Stimulated activated effector memory CD8-positive, alpha-beta T cell treated with anti-CD3 and anti-CD28 coated beads, Interleukin-12 subunit alpha, Interleukin-12 subunit beta, amount 100 ng/mL, for 72 hours (primary cell): ENCODE results near the gene CHN1.
A peak's percentile ranks its signal among the peaks of the same experiment; 100 is the strongest.

Source experiments
- ATAC-seq: fragments of 150-1000 bp; cut with Tn5 transposase; 2 replicates; pipeline ENCODE4 v1.10.0; 2021
- DNase-seq, 2 donors: peaks; one replicate each; pipeline ENCODE4 v3.0.0; 2021 to 2022; ENCODE audit warnings: low spot score in 2 of 2
- H3K27ac Mint-ChIP-seq: one replicate; pipeline ENCODE4 v1.8.0; 2022; ENCODE audit warnings: mild to moderate bottlenecking, mixed read lengths
- H3K36me3 Mint-ChIP-seq: one replicate; pipeline ENCODE4 v1.8.0; 2022; ENCODE audit warnings: mild to moderate bottlenecking, mixed read lengths
- H3K4me1 Mint-ChIP-seq: one replicate; pipeline ENCODE4 v1.8.0; 2022; ENCODE audit warnings: mixed read lengths
- H3K4me3 Mint-ChIP-seq: one replicate; pipeline ENCODE4 v1.8.0; 2022; ENCODE audit warnings: mild to moderate bottlenecking, mixed read lengths
- H3K9me3 Mint-ChIP-seq: one replicate; pipeline ENCODE4 v1.8.0; 2022; ENCODE audit warnings: mixed read lengths

CHN1 gene

GRCh38 chr2:175003875-175004729 is 1.1 kb downstream of the CHN1 start:
- Mint-ChIP-seq H3K9me3 (no peaks in the 10 kb centered on the region), H3K4me1 (no peaks in the 10 kb centered on the region), H3K27ac (no peak overlapping the region), H3K36me3 (no peaks in the 10 kb centered on the region), H3K4me3 (peak overlapping the region; percentile 63)
- DNase-seq = no peak
- peak; percentile 2 for ATAC-seq

GRCh38 chr2:175002547-175003274 is 2.5 kb downstream of the CHN1 start:
- Mint-ChIP-seq H3K4me1 (no peaks in the 10 kb centered on the region), H3K9me3 (no peaks in the 10 kb centered on the region), H3K36me3 (no peaks in the 10 kb centered on the region), H3K27ac (no peak overlapping the region), H3K4me3 (no peak overlapping the region)
- ATAC-seq (no peak), DNase-seq (no peak)

- ATAC-seq (no peak), DNase-seq (no peak)
- Mint-ChIP-seq H3K36me3 (no peaks in the 10 kb centered on the region), H3K9me3 (no peaks in the 10 kb centered on the region), H3K4me1 (no peaks in the 10 kb centered on the region), H3K4me3 (no peak overlapping the region), H3K27ac (no peak overlapping the region)
Observed at GRCh38 chr2:175001566-175001965, 3.6 kb downstream of the CHN1 start.

GRCh38 chr2:174997110-174997509 is 8.1 kb downstream of the CHN1 start:
- Mint-ChIP-seq H3K9me3 (no peaks in the 10 kb centered on the region), H3K4me1 (no peaks in the 10 kb centered on the region), H3K4me3 (no peak overlapping the region), H3K27ac (no peak overlapping the region), H3K36me3 (no peaks in the 10 kb centered on the region)
- ATAC-seq (no peak), DNase-seq (no peak)

GRCh38 chr2:174996622-174997021 is 8.6 kb downstream of the CHN1 start:
- H3K9me3 Mint-ChIP-seq = no peaks in the 10 kb centered on the region
- DNase-seq (no peak), ATAC-seq (no peak)
- H3K36me3 Mint-ChIP-seq = no peaks in the 10 kb centered on the region
- no peak overlapping the region for H3K4me3 Mint-ChIP-seq
- H3K4me1 Mint-ChIP-seq = no peaks in the 10 kb centered on the region
- H3K27ac Mint-ChIP-seq = no peak overlapping the region

GRCh38 chr2:174994381-174994780 is 10.8 kb downstream of the CHN1 start:
- Mint-ChIP-seq H3K9me3 (no peaks in the 10 kb centered on the region), H3K4me1 (no peaks in the 10 kb centered on the region), H3K4me3 (no peak overlapping the region), H3K36me3 (no peaks in the 10 kb centered on the region), H3K27ac (no peak overlapping the region)
- DNase-seq (no peak), ATAC-seq (no peak)

GRCh38 chr2:174992886-174993285 is 12.3 kb downstream of the CHN1 start:
- no peak for DNase-seq
- H3K27ac Mint-ChIP-seq = no peak overlapping the region

GRCh38 chr2:174985614-174986013 is 19.6 kb downstream of the CHN1 start:
- Mint-ChIP-seq H3K4me1 (no peaks in the 10 kb centered on the region), H3K36me3 (no peaks in the 10 kb centered on the region), H3K4me3 (no peak overlapping the region), H3K9me3 (no peaks in the 10 kb centered on the region), H3K27ac (no peak overlapping the region)
- DNase-seq (no peak), ATAC-seq (no peak)

More at GRCh38 chr2:174992886-174993285, 12.3 kb downstream of the CHN1 start:
- Mint-ChIP-seq H3K4me3 (no peak overlapping the region), H3K4me1 (no peaks in the 10 kb centered on the region), H3K9me3 (no peaks in the 10 kb centered on the region), H3K36me3 (no peaks in the 10 kb centered on the region)
- no peak for ATAC-seq

- no peaks in the 10 kb centered on the region for H3K9me3 Mint-ChIP-seq
- H3K4me3 Mint-ChIP-seq = no peak overlapping the region
- no peaks in the 10 kb centered on the region for H3K36me3 Mint-ChIP-seq
- no peak for ATAC-seq
- no peaks in the 10 kb centered on the region for H3K4me1 Mint-ChIP-seq
- no peak for DNase-seq
- H3K27ac Mint-ChIP-seq = no peak overlapping the region
Observed at GRCh38 chr2:174984561-174984960, 20.6 kb downstream of the CHN1 start.

- ATAC-seq (no peak), DNase-seq (no peak)
- Mint-ChIP-seq H3K4me3 (no peak overlapping the region), H3K27ac (no peak overlapping the region), H3K9me3 (no peaks in the 10 kb centered on the region), H3K36me3 (no peaks in the 10 kb centered on the region), H3K4me1 (no peaks in the 10 kb centered on the region)
Observed at GRCh38 chr2:174981331-174981730, 23.9 kb downstream of the CHN1 start.

- DNase-seq (no peak), ATAC-seq (no peak)
- H3K36me3 Mint-ChIP-seq = no peaks in the 10 kb centered on the region
- no peak overlapping the region for H3K4me3 Mint-ChIP-seq
- H3K9me3 Mint-ChIP-seq = no peaks in the 10 kb centered on the region
- no peaks in the 10 kb centered on the region for H3K4me1 Mint-ChIP-seq
- H3K27ac Mint-ChIP-seq = no peak overlapping the region
Observed at GRCh38 chr2:174979996-174980395, 25.2 kb downstream of the CHN1 start.

GRCh38 chr2:174977364-174977763 is 27.8 kb downstream of the CHN1 start:
- ATAC-seq = no peak
- DNase-seq = no peak
- H3K9me3 Mint-ChIP-seq = no peaks in the 10 kb centered on the region
- no peaks in the 10 kb centered on the region for H3K4me1 Mint-ChIP-seq
- no peak overlapping the region for H3K4me3 Mint-ChIP-seq
- H3K27ac Mint-ChIP-seq = no peak overlapping the region
- H3K36me3 Mint-ChIP-seq = no peaks in the 10 kb centered on the region

- H3K4me1 Mint-ChIP-seq = no peaks in the 10 kb centered on the region
- H3K27ac Mint-ChIP-seq = no peak overlapping the region
- ATAC-seq (no peak), DNase-seq (no peak)
- H3K36me3 Mint-ChIP-seq = no peaks in the 10 kb centered on the region
- H3K9me3 Mint-ChIP-seq = no peaks in the 10 kb centered on the region
- no peak overlapping the region for H3K4me3 Mint-ChIP-seq
Observed at GRCh38 chr2:174974131-174974530, 31.1 kb downstream of the CHN1 start.

- DNase-seq (no peak), ATAC-seq (no peak)
- H3K4me1 Mint-ChIP-seq = no peaks in the 10 kb centered on the region
- H3K36me3 Mint-ChIP-seq = no peaks in the 10 kb centered on the region
- H3K9me3 Mint-ChIP-seq = no peaks in the 10 kb centered on the region
- no peak overlapping the region for H3K4me3 Mint-ChIP-seq
- H3K27ac Mint-ChIP-seq = no peak overlapping the region
Observed at GRCh38 chr2:174972924-174973323, 32.3 kb downstream of the CHN1 start.

- no peak overlapping the region for H3K27ac Mint-ChIP-seq
- no peak overlapping the region for H3K4me3 Mint-ChIP-seq
- DNase-seq (no peak), ATAC-seq (no peak)
- H3K4me1 Mint-ChIP-seq = no peaks in the 10 kb centered on the region
- no peaks in the 10 kb centered on the region for H3K36me3 Mint-ChIP-seq
- no peaks in the 10 kb centered on the region for H3K9me3 Mint-ChIP-seq
Observed at GRCh38 chr2:174971868-174972781, 33.1 kb downstream of the CHN1 start.
